GM21825 (cell line): Measurements from ENCODE around the gene HSD3B7.

Experiments
- ATAC-seq: cut with Tn5 transposase; IDR thresholded peaks from one replicate; pipeline ENCODE4 v1.9.1; 2021; ENCODE audit warnings: mild to moderate bottlenecking, moderate library complexity; ENCODE audit not compliant: unreplicated experiment

Gene HSD3B7

DNA sequence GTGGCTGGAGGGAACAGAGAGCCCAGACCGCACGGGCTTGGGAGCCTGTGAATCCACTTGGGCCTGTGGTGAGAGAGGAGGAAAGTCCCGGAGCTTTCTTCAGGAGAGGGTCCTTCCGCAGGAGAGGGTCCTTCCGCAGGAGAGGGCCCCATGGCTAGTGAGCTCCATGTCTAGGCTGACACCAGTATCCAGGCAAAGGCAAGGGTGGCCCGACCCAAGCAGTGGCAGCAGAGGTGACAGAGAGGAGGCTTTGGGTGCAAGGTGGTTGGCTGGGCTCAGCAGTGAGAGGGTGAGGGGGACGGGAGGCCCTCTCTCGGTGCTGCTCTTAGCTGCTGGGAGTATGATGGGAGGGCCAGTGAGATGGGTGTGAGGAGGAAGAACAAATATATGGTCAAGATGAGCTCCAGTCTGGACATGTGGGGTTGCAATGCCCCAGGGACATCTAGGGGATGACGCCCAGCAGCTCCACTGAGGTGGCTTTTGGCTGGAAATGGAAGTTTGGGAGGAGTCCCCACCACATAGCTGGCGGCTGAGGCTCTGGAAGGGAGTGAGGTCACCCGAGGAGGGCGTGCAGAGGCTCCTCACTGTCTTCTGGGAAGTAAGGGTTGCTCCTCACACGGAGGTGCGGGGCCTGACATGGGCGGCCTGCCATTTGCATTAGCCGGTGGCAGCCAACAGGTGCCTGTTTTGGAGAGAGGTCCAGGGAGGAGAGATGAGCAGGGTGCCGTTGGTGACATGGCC lies 2.3 kb upstream of the HSD3B7 start:
- no peak for ATAC-seq

- ATAC-seq, result no peak
These were observed 1.6 kb upstream of the HSD3B7 start for GRCh38 chr16:30983289-30983889.

- ATAC-seq, result no peak
These were observed 953 bp upstream of the HSD3B7 start for GRCh38 chr16:30983898-30984610.

GRCh38 chr16:30985401-30986128 lies 558 bp downstream of the HSD3B7 start:
- ATAC-seq, result no peak

DNA sequence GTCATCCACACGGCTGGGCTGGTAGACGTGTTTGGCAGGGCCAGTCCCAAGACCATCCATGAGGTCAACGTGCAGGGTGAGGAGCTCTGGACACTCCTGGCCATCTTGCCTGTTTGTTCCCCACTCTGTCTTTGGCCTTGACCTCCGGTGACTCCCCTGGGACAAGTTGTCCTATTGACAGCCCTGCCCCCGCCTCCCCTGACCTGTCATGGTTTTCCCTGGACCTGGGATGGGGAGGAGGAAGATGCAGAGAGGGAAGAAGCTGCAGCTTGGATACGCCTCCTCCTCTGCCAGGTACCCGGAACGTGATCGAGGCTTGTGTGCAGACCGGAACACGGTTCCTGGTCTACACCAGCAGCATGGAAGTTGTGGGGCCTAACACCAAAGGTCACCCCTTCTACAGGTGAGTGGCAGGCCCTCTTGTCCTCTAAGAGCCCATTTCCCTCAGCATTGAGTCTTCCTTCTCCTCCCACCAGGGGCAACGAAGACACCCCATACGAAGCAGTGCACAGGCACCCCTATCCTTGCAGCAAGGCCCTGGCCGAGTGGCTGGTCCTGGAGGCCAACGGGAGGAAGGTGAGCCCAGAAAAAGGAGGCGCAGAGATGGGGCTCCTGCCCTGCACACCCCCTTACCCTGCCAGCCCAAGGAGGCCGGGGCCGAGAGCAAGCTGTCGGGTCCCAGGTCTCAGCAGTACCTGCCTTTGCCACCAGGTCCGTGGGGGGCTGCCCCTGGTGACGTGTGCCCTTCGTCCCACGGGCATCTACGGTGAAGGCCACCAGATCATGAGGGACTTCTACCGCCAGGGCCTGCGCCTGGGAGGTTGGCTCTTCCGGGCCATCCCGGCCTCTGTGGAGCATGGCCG lies 1.4 kb downstream of the HSD3B7 start:
- no peak for ATAC-seq

GRCh38 chr16:30987581-30988190 lies 2.7 kb downstream of the HSD3B7 start:
- ATAC-seq, result no peak

GRCh38 chr16:30989469-30990047 lies 4.6 kb downstream of the HSD3B7 start:
- no peak for ATAC-seq

DNA sequence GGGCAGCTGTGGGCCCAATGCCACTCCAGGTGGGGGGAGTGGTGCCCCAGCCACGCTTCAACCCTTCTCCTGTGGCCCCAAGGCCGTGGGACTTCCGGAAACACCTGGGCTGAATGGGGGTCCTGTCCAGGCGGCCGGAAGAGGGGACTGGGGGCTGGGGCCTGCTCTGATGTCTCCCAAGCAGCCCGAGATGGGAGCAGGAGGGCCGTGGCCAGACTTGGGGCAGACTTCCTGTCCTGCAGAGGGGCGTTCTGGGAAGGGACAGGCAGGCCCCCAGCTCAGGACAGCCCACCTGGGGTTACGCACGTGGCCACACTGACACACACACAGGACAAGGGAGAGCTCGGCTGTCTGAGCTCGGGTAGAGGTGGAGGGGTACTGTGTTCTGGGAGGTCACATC lies 5.1 kb downstream of the HSD3B7 start:
- no peak for ATAC-seq

GRCh38 chr16:30991052-30991451 lies 6.0 kb downstream of the HSD3B7 start:
- no peak for ATAC-seq

- no peak for ATAC-seq
These were observed 7.3 kb downstream of the HSD3B7 start for GRCh38 chr16:30992276-30992780.

- ATAC-seq, result no peak
These were observed 8.2 kb downstream of the HSD3B7 start for GRCh38 chr16:30992931-30993816.

DNA sequence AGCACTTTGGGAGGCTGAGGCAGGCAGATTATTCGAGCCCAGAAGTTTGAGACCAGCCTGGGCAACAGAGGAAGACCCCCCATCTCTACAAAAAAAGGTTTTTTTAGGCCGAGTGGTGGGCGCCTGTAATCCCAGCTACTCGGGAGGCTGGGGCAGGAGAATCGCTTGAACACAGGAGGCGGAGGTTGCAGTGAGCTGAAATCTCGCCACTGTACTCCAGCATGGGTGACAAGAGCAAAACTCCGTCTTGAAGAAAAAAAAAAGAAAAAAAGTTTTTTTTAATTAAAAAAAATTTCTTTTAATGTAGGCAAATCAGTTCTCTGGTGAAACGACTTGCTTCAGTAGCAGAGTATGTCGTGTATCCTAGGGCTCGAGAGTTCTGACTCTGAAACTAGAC lies 10.9 kb downstream of the HSD3B7 start:
- no peak for ATAC-seq

GRCh38 chr16:30996324-30996984 lies 11.4 kb downstream of the HSD3B7 start:
- ATAC-seq, result no peak

GRCh38 chr16:30996985-30997724 lies 12.1 kb downstream of the HSD3B7 start:
- peak; percentile 79 for ATAC-seq

- no peak for ATAC-seq
These were observed 13.0 kb downstream of the HSD3B7 start for GRCh38 chr16:30997725-30998711.
